HG03159 (cell line): ENCODE results near the gene ANKRA2.
A peak's percentile ranks its signal among the peaks of the same experiment; 100 is the strongest.
"Not testable (repeated sequence)": the region's sequence is repeated elsewhere in the genome, so short reads cannot be mapped to it uniquely, and the experiment has no call there.

Source experiments
- ATAC-seq: cut with Tn5 transposase; IDR thresholded peaks from one replicate; pipeline ENCODE4 v1.9.1; 2021; ENCODE audit warnings: mild to moderate bottlenecking, moderate library complexity; ENCODE audit not compliant: unreplicated experiment

The ANKRA2 gene

GRCh38 chr5:73552642-73553041 lies 12.8 kb downstream of the ANKRA2 start:
- ATAC-seq: no peak

GRCh38 chr5:73550016-73550415 lies 15.4 kb downstream of the ANKRA2 start:
- no peak for ATAC-seq

GRCh38 chr5:73545403-73545779 lies 20.0 kb downstream of the ANKRA2 start:
- ATAC-seq: no peak

GRCh38 chr5:73544429-73545402 lies 20.7 kb downstream of the ANKRA2 start:
- no peak for ATAC-seq

GRCh38 chr5:73542020-73542419 lies 23.4 kb downstream of the ANKRA2 start:
- no peak for ATAC-seq

DNA sequence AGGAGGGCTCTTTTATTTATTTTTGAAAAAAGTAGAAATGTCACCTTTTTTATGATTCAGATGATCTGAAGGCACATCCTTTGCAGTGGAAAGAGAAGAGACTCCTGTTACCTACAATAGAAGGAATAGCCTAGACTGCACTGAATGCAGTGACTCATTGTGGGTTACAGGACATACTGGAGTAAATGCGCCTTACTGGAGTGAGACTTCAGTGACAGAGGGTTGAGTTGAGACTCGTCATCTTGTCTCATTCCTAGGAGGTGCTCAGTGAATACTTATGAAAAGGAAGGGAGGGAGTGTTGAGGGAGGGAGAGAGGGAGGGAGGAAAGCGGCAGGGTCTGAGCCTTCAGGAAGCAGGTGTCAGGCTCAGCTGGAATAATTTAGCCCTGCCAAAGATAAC lies 25.2 kb downstream of the ANKRA2 start:
- ATAC-seq: no peak

DNA sequence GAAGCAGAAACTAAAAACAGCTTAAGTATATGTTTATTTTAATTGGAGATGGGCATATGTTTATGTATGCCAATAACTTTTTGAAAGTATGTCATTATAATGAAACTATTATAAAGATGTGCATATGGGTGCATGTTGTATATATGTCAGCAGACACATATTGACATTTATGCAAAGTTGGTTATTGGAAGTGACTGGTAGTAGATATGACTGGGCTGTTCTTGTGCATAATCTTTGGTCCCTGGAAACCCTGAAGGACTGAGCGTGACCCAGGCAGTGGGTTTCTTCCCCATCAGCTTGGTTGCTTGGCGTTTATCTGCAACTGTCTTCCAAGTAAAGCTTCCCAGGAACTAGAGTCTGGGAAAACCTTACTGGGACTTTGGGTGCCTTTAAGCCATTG lies 25.7 kb downstream of the ANKRA2 start:
- no peak for ATAC-seq

GRCh38 chr5:73534971-73535370 lies 30.5 kb downstream of the ANKRA2 start:
- no peak for ATAC-seq

DNA sequence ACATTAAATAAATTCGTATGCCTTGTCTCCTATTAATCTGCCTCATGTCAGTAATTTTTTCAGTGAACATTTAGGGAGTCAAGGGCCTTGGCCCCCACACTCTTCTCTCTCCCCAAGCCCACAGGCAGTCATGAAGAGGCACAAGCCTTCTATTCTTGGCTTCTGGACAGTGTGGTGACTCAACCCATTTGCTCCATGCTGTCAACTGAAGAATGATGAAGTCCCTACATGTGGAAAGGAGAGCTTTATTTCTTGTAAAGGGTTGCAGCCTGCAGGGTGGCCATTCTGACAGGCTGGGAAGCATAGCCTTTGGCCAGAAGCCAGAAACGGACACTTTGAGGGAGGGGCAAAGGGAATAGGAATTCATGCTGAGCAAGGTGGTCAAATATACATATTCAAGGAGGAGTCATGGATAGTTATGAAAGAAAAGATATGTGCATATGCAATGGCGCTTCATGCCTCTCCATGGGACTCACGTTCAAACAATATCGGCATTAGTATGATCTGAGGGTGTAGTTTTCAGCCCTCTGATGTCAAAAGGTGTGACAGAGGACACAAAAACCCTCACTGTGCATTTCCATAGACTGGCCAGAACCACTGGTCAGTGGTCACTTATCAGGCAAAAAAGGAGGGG lies 31.3 kb downstream of the ANKRA2 start:
- ATAC-seq: no peak

DNA sequence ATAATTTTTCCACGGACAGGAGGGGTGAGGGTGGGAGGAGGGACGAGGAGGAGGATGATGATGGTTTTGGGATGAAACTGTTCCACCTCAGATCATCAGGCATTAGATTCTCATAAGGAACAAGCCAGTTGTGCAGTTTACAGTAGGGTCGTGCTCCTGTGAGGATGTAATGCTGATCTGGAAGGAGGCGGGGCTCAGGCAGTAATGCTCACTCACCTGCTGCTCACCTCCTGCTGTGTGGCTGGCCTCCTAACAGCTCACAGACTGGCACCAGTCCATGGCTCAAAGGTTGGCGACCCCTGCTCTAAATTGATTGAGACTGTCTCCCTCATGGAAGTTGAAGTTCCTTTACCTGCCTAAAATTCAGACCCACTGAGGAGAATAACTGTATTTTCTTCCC lies 33.2 kb downstream of the ANKRA2 start:
- no peak for ATAC-seq

DNA sequence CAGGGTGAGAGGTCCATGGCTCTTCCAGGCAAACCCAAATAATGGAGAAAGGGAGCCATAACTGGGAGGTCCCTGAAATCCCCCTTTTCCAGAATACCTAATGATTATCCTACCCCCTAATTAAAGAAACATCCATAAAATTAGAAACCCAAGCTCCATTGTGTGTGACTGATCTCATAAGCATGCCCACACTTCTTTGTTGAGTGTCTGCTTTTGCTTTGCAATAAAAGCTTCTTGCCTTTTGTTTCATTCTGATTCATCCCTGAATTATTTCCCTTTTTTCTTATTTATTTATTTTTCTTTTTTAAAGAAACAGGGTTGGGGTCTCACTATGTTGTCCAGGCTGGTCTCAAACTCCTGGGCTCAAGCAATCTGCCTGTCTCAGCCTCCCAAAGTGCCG lies 34.1 kb downstream of the ANKRA2 start:
- ATAC-seq: no peak

GRCh38 chr5:73529081-73529480 lies 36.4 kb downstream of the ANKRA2 start:
- ATAC-seq: no peak

- ATAC-seq: no peak
Measured at GRCh38 chr5:73528248-73528647, 37.2 kb downstream of the ANKRA2 start.

DNA sequence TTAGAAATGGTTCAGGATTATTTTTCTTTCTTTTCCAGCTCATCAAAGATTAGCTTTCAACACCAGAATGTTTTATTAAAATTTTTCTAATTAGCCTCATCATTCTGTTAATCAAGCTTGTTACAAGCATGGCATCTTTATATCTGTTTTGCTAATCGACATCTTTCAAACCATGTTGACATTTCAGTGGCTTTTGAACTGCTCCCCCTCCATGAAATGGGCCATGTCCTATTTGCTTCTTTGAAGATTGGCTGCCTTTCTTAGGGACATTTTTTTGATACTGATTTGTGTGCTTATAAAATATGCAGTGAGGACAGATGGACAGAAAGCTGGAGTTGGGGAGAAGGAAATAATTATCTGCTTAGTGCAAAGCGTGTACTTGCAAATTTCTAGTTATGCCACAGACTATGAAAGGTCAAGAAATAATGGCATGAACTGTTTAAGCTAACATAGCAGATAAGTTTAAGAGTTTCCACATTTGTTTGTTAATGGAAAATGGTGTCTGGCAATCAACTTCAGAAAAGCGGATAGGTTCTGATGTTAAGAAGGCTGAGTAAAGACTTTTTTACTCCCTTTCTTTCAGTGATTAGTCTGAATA lies 39.7 kb downstream of the ANKRA2 start:
- no peak for ATAC-seq

GRCh38 chr5:73523861-73524260 lies 41.6 kb downstream of the ANKRA2 start:
- ATAC-seq: no peak

GRCh38 chr5:73522989-73523388 lies 42.5 kb downstream of the ANKRA2 start:
- ATAC-seq: no peak

GRCh38 chr5:73519531-73520283 lies 45.7 kb downstream of the ANKRA2 start:
- ATAC-seq: peak; percentile 99

GRCh38 chr5:73515232-73515631 lies 50.2 kb downstream of the ANKRA2 start:
- ATAC-seq: no peak

GRCh38 chr5:73514418-73514817 lies 51.0 kb downstream of the ANKRA2 start:
- ATAC-seq: no peak

- ATAC-seq: no peak
Measured at GRCh38 chr5:73513996-73514395, 51.4 kb downstream of the ANKRA2 start.

DNA sequence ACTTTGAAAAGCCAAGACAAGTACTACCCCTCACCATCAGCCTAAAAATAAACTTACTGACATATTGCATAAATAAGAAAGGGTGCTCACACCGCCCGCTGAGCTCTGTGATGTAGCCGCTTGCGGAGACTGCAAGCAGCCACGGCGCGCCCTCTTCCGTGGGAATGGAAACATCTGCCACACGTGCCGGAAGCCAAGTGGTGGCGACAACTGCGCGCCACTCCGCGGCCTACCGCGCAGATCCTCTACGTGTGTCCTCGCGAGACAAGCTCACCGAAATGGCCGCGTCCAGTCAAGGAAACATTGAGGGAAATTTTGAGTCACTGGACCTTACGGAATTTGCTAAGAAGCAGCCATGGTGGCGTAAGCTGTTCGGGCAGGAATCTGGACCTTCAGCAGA lies 56.9 kb downstream of the ANKRA2 start:
- ATAC-seq: not testable (repeated sequence)
